SK-N-MC (cell line): Measurements from ENCODE around the gene KLHDC8A.

Source experiments
- EZH2 ChIP-seq: fragments of 200-600 bp; sonication (generic); IDR thresholded peaks from one replicate; pipeline ENCODE4 v1.6.1; 2017; ENCODE audit warnings: antibody characterized with exemption
- POLR2AphosphoS5 ChIP-seq: IDR thresholded peaks from 2 replicates; pipeline ENCODE4 v1.6.1; 2012; ENCODE audit warnings: mild to moderate bottlenecking, low read depth, low read length, borderline replicate concordance

GRCh38 chr1:205328476-205328875 is 28.2 kb downstream of the KLHDC8A start:
- TF ChIP-seq POLR2AphosphoS5 (no peak), EZH2 (no peak)
